GM10266 (cell line): Measurements from ENCODE around the gene PNPLA7.

Source experiments
- DNase-seq: peaks from one replicate; pipeline ENCODE4 v3.0.0; 2012; ENCODE audit errors: extremely low spot score
- CTCF ChIP-seq: IDR thresholded peaks from 2 replicates; pipeline ENCODE4 v1.5.1; 2012; ENCODE audit warnings: mild to moderate bottlenecking, low read depth; ENCODE audit not compliant: control insufficient read depth, insufficient read depth; ENCODE audit errors: missing control alignments

PNPLA7 gene

GRCh38 chr9:137441935-137442321, 108.3 kb downstream of the PNPLA7 start:
- TF ChIP-seq CTCF: no peak
- no peak for DNase-seq

GRCh38 chr9:137441289-137441934, 108.8 kb downstream of the PNPLA7 start, which contains the start of gene ENTPD8:
ENTPD8 (minus strand) TSS chr9:137441357; CDS start chr9:137438285, 3,072 bp downstream.
- DNase-seq: no peak
- TF ChIP-seq CTCF: no peak

- DNase-seq: no peak
- no peak for TF ChIP-seq CTCF
Observed at GRCh38 chr9:137439158-137439714, 111.0 kb downstream of the PNPLA7 start.

- no peak for DNase-seq
- no peak for TF ChIP-seq CTCF
Observed at GRCh38 chr9:137438591-137439157, 111.5 kb downstream of the PNPLA7 start.

- no peak for DNase-seq
- no peak for TF ChIP-seq CTCF
Observed at GRCh38 chr9:137437691-137438590, 112.3 kb downstream of the PNPLA7 start.

- no peak for DNase-seq
- TF ChIP-seq CTCF: no peak
Observed at GRCh38 chr9:137436761-137437600, 113.2 kb downstream of the PNPLA7 start.
